K562 (cell line): ENCODE measurements around the gene KCNMB4. TPM values are rescaled to one million over a fixed set of nuclear protein-coding genes. Genes with fewer than 3 reads are reported as not detected.

Experiments
- ATAC-seq: fragments of 200-7000 bp; cut with Tn5 transposase; 3 replicates; pipeline ENCODE4 v1.9.1; 2020; ENCODE audit warnings: moderate library complexity
- BruUV-seq: library from RNA; stranded (reverse); fragments of 400-500 nt; replicated peaks from 2 replicates; lab custom pipeline; 2021; lab: Mats Ljungman, UMichigan
- CTCF ChIA-PET: fragments of 300-600 bp; formaldehyde crosslinking; extraction: SDS; loops from one replicate; lab custom pipeline; 2021; ENCODE audit warnings: low intra/inter-chr PET ratio; lab: Yijun Ruan, JAX
- POLR2A ChIA-PET: fragments of 300-600, 350-650 bp; sonication (Branson Sonifier 250); formaldehyde crosslinking; extraction: SDS; loops from one replicate; lab custom pipeline; 2021; ENCODE audit warnings: antibody characterized with exemption, inconsistent platforms; lab: Yijun Ruan, JAX
- DNase-seq, 4 experiments: peaks; one replicate each; pipeline versions ENCODE4 v3.0.0 to v3.0.0-alpha.2; 2011 to 2018; ENCODE audit warnings: low spot score in 3 of 4, mixed read lengths in 3 of 4; ENCODE audit errors: extremely low read depth in 1 of 4
- FAIRE-seq: peaks from 2 replicates; lab custom pipeline; 2011; peaks lifted over from hg19 to GRCh38; lab: Jason Lieb, UNC
- H2AFZ ChIP-seq: 2 replicates; pipeline ENCODE4 v1.6.0; 2011; ENCODE audit warnings: low read depth, low read length, control low read depth, inconsistent platforms
- H3K27ac ChIP-seq: fragments of 200-600 bp; 3 replicates; pipeline ENCODE4 v1.8.0; 2011; ENCODE audit warnings: low read depth, mild to moderate bottlenecking, control low read depth, inconsistent platforms, low read length, moderate library complexity, mixed read lengths; ENCODE audit errors: extremely low read depth
- H3K27me3 ChIP-seq, 2 experiments: fragments of 300-600 bp in 1 of 2; 2 replicates in 1 of 2; 3 replicates in 1 of 2; pipeline versions ENCODE4 v1.6.0 to v1.8.0; 2011; ENCODE audit warnings: inconsistent platforms in 2 of 2, low read length in 2 of 2, mild to moderate bottlenecking in 1 of 2, mixed read lengths in 1 of 2, moderate library complexity in 1 of 2; ENCODE audit not compliant: control insufficient read depth in 2 of 2, insufficient read depth in 2 of 2
- H3K36me3 ChIP-seq: fragments of 300-600 bp; 3 replicates; pipeline ENCODE4 v1.8.0; 2011; ENCODE audit warnings: mild to moderate bottlenecking, low read length, inconsistent platforms; ENCODE audit not compliant: control insufficient read depth, insufficient read depth
- H3K4me1 ChIP-seq, 2 experiments: fragments of 200-600 bp in 1 of 2; replicated peaks in 1 of 2; 2 replicates in 1 of 2; 3 replicates in 1 of 2; pipeline versions ENCODE4 v1.5.1 to v1.8.0; 2011; ENCODE audit warnings: inconsistent platforms in 2 of 2, low read length in 2 of 2, mild to moderate bottlenecking in 1 of 2, mixed read lengths in 1 of 2, moderate library complexity in 1 of 2; ENCODE audit not compliant: control insufficient read depth in 2 of 2, insufficient read depth in 2 of 2
- H3K4me2 ChIP-seq: 2 replicates; pipeline ENCODE4 v1.6.1; 2011; ENCODE audit warnings: low read length, control low read depth, inconsistent platforms, mixed read lengths; ENCODE audit not compliant: insufficient read depth
- H3K4me3 ChIP-seq: fragments of 200-600 bp; sonication (generic), shearing (Covaris generic); 2 replicates; pipeline ENCODE4 v1.5.1; 2016; ENCODE audit warnings: control low read depth, inconsistent platforms
- H3K79me2 ChIP-seq: fragments of 200-600 bp; 3 replicates; pipeline ENCODE4 v1.8.0; 2011; ENCODE audit warnings: low read length, inconsistent platforms; ENCODE audit not compliant: control insufficient read depth, insufficient read depth
- H3K9ac ChIP-seq, 2 experiments: 2 replicates each; pipeline versions ENCODE4 v1.6.0 to v1.6.1; 2011; ENCODE audit warnings: low read depth in 2 of 2, low read length in 2 of 2, control low read depth in 1 of 2, inconsistent platforms in 1 of 2, mild to moderate bottlenecking in 1 of 2, mixed read lengths in 1 of 2; ENCODE audit not compliant: insufficient read depth in 1 of 2
- H3K9me1 ChIP-seq: one replicate; pipeline ENCODE4 v1.6.0; 2011; ENCODE audit warnings: inconsistent platforms, mild to moderate bottlenecking, low read length, moderate library complexity; ENCODE audit not compliant: control insufficient read depth, insufficient read depth
- H3K9me3 ChIP-seq: replicated peaks from 2 replicates; pipeline ENCODE4 v1.5.1; 2011; ENCODE audit warnings: low read depth, low read length, inconsistent platforms; ENCODE audit not compliant: control insufficient read depth, insufficient read depth
- H4K20me1 ChIP-seq: replicated peaks from 2 replicates; pipeline ENCODE4 v1.6.1; 2011; ENCODE audit warnings: low read length, inconsistent platforms, mixed read lengths; ENCODE audit not compliant: control insufficient read depth, insufficient read depth
- ARID4B ChIP-seq: sonication (generic); formaldehyde crosslinking; IDR thresholded peaks from 2 replicates; pipeline ENCODE4 v1.8.0; 2022; ENCODE audit warnings: mild to moderate bottlenecking, missing genetic modification reagents
- CREBBP ChIP-seq: IDR thresholded peaks from one replicate; pipeline ENCODE4 v1.6.1; 2012; ENCODE audit warnings: low read depth, mild to moderate bottlenecking, control low read depth, inconsistent platforms, low read length
- NFIC ChIP-seq: fragments of 450-650 bp; IDR thresholded peaks from 2 replicates; pipeline ENCODE4 v1.6.1; 2017; ENCODE audit warnings: mild to moderate bottlenecking, inconsistent platforms
- SMARCB1 ChIP-seq: IDR thresholded peaks from 2 replicates; pipeline ENCODE4 v1.6.1; 2011; ENCODE audit warnings: improper control_type of control experiment, low read depth; ENCODE audit not compliant: insufficient read length
- ZNF707 ChIP-seq: fragments of 250-450 bp; sonication (Bioruptor Pico); conservative IDR thresholded peaks from 2 replicates; pipeline ENCODE4 v1.8.0; 2022; ENCODE audit warnings: inconsistent platforms, mild to moderate bottlenecking, moderate library complexity
- WGBS: fragments of 100-300 bp; shearing (Covaris generic); methylation state at CpG from one replicate; pipeline ENCODE4 v1.1.6; 2016; ENCODE audit warnings: low coverage, mixed read lengths; ENCODE audit not compliant: insufficient coverage; ENCODE audit errors: missing lambda C conversion rate; 5-methylcytosine and 5-hydroxymethylcytosine counted together
- in situ Hi-C: fragments of 300-500 bp; cut with MboI; formaldehyde crosslinking; loops from 4 replicates; pipeline ENCODE4 v1.15.0; 2018; ENCODE audit warnings: inconsistent platforms, mixed read lengths
- intact Hi-C: fragments of 100-400 bp; cut with micrococcal nuclease; formaldehyde crosslinking; loops from 2 replicates; pipeline ENCODE4 v1.14.2; 2022
- polyA plus RNA-seq, 8 experiments: library from polyadenylated mRNA; depleted of rRNA in 4 of 8; stranded (reverse) in 5 of 8; unstranded in 3 of 8; fragments of >200 nt; fragmentation: Nextera tagmentation in 2 of 8; fragmentation: Illumina TruSeq in 1 of 8; extraction: Ambion mirVana in 2 of 8; extraction: Trizol in 1 of 8; gene quantifications; 2 replicates each; pipeline versions ENCODE4 v1.2.1 to v1.2.3, GENCODE V29; 2011 to 2014; ENCODE audit warnings: inconsistent platforms in 1 of 8, missing spikeins in 1 of 8
- total RNA-seq, 7 experiments: library from RNA; depleted of rRNA in 6 of 7; stranded (reverse); fragments of >200 nt in 6 of 7; fragmentation: Illumina TruSeq in 2 of 7; extraction: Trizol in 2 of 7; gene quantifications; 2 replicates each; pipeline versions ENCODE4 v1.2.1 to v1.2.3, GENCODE V29; 2011 to 2021; ENCODE audit warnings: low replicate concordance in 1 of 7

Gene KCNMB4
- total and polyA plus RNA-seq, 9 of the 15 experiments (the other 6 are each of a cell fraction or from before 2014, with no cell fraction given), result 0.01 to 0.14 (median 0.06) TPM; not detected in 1

GRCh38 chr12:70451528-70451927 is 85.4 kb downstream of the KCNMB4 start:
- FAIRE-seq, result no peak
- WGBS, result 0% methylated on average over 1 of the region's 1 CpG

More at GRCh38 chr12:70451528-70451927, 85.4 kb downstream of the KCNMB4 start:
- H3K79me2 ChIP-seq, result no peaks in the 10 kb centered on the region
- H3K9me3 ChIP-seq, result no peaks in the 10 kb centered on the region
- ATAC-seq, result no peak
- H4K20me1 ChIP-seq, result no peaks in the 10 kb centered on the region
- in situ Hi-C loops, result no loop called here
- no peak overlapping the region for H3K27ac ChIP-seq
- H3K4me1 ChIP-seq, result no peaks in the 10 kb centered on the region
- H3K36me3 ChIP-seq, result no peaks in the 10 kb centered on the region
- H3K27me3 ChIP-seq, result no peaks in the 10 kb centered on the region
- DNase-seq, result no peak
- ChIA-PET POLR2A (no interaction called here), CTCF (no interaction called here)
- no peak for TF ChIP-seq SMARCB1
- no peak for TF ChIP-seq NFIC
- no peak for TF ChIP-seq ARID4B
- TF ChIP-seq CREBBP, result no peak
- no peak for TF ChIP-seq ZNF707 (CRISPR knock-in tag)
- H3K4me2 ChIP-seq, result no peak overlapping the region
- no peaks in the 10 kb centered on the region for H3K9me1 ChIP-seq
- intact Hi-C loops, result no loop called here
- no TSS peak for BruUV-seq
- H3K4me3 ChIP-seq, result no peak overlapping the region
- no peak overlapping the region for H2AFZ ChIP-seq
- H3K9ac ChIP-seq, result no peak overlapping the region
